ENCODE results near the gene RYR1.

GRCh38 chr19:38624822-38625221 lies 191.3 kb downstream of the RYR1 start:
- TF ChIP-seq CTCF (conservative IDR thresholded peaks at IDR 0.05; ENCODE audit: low read length) (no peak), EZH2phosphoT487 (IDR thresholded peaks at IDR 0.05; ENCODE audit: borderline replicate concordance) (no peak)

Data from Loucy (cell line).